Measurements from ENCODE around the gene DNM3.

The DNM3 gene

DNA sequence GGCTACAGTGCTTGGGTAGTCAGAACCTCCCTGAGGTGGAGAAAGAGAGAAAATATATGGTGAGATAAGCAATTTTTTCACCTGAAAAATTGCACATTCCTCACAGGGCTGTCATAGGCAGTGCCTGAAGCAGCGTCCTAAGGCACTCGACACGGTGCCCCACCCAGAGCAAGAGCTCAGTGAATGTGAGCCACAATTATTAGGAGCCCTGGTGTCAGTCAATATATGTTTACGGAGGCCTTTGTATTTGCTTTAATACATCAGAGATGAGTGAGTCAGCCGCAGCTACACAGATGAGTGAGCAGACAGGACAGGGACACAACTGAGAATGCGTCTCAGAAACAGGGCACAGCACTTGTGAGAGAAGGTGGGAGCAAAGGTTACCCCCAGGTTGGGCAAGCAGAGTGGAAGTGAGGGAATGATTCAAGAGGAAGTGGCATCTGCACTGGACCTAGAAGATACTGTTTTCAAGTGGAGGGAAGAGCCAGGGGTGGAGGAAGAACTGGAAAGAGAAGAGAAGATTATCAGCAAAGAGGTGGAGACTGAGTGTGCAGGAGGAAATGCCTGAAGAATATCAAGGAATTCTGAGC lies 607.8 kb downstream of the DNM3 start:
- DNase-seq (ENCODE audit: low read depth) = no peak
- TF ChIP-seq CTCF (IDR thresholded peaks at IDR 0.05; ENCODE audit: low read depth, low read length, missing control alignments) = no peak
- H3K4me3 ChIP-seq (ENCODE audit: low read depth, low read length) = no peak overlapping the region

GRCh38 chr1:172449585-172450523 lies 608.6 kb downstream of the DNM3 start:
- TF ChIP-seq CTCF (IDR thresholded peaks at IDR 0.05; ENCODE audit: low read depth, low read length, missing control alignments) = peak; percentile 97
- peak; percentile 13 for DNase-seq (ENCODE audit: low read depth)
- no peak overlapping the region for H3K4me3 ChIP-seq (ENCODE audit: low read depth, low read length)

- H3K4me3 ChIP-seq (ENCODE audit: low read depth, low read length) = no peak overlapping the region
- no peak for DNase-seq (ENCODE audit: low read depth)
- TF ChIP-seq CTCF (IDR thresholded peaks at IDR 0.05; ENCODE audit: low read depth, low read length, missing control alignments) = no peak
Measured at GRCh38 chr1:172450524-172450885, 609.2 kb downstream of the DNM3 start.

GRCh38 chr1:172451002-172451443 lies 609.7 kb downstream of the DNM3 start:
- no peak for DNase-seq (ENCODE audit: low read depth)
- no peak for TF ChIP-seq CTCF (IDR thresholded peaks at IDR 0.05; ENCODE audit: low read depth, low read length, missing control alignments)
- H3K4me3 ChIP-seq (ENCODE audit: low read depth, low read length) = no peak overlapping the region

- TF ChIP-seq CTCF (IDR thresholded peaks at IDR 0.05; ENCODE audit: low read depth, low read length, missing control alignments) = no peak
- H3K4me3 ChIP-seq (ENCODE audit: low read depth, low read length) = no peak overlapping the region
- no peak for DNase-seq (ENCODE audit: low read depth)
Measured at GRCh38 chr1:172452536-172453152, 611.3 kb downstream of the DNM3 start.

- H3K4me3 ChIP-seq (ENCODE audit: low read depth, low read length) = no peak overlapping the region
- TF ChIP-seq CTCF (IDR thresholded peaks at IDR 0.05; ENCODE audit: low read depth, low read length, missing control alignments) = no peak
- no peak for DNase-seq (ENCODE audit: low read depth)
Measured at GRCh38 chr1:172453153-172453545, 611.9 kb downstream of the DNM3 start.
